Stimulated activated naive CD4-positive, alpha-beta T cell (primary cell): ENCODE results near the gene EPB41L1.
A peak's percentile ranks its signal among the peaks of the same experiment; 100 is the strongest.

Source experiments
- DNase-seq, 6 experiments: peaks; one replicate each; lab custom pipeline; 2025; lab: John Stamatoyannopoulos, UW

The EPB41L1 gene

GRCh38 chr20:36225666-36226065 lies 71.1 kb downstream of the EPB41L1 start:
- DNase-seq: no peak

- no peak for DNase-seq
Measured at GRCh38 chr20:36228770-36229169, 74.2 kb downstream of the EPB41L1 start.

DNA sequence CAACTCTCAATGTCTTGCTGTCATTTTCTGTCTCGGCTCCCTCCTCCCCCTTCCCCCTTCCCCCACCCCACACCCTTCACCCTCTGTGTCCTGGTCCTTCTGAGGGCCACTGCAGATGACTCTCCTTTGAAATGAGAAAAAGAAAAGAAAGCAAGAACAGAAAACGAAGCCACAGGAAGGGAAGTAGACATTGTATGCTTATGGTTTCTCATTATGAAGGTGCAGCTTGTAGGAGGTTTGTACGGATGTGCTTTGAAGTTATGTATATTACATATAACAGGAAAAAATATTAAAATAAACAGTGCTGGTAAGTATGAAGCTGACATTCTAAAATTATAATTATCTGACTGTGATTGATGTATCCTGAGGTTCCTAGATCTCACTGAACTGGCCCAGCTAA lies 75.5 kb downstream of the EPB41L1 start:
- no peak for DNase-seq

DNA sequence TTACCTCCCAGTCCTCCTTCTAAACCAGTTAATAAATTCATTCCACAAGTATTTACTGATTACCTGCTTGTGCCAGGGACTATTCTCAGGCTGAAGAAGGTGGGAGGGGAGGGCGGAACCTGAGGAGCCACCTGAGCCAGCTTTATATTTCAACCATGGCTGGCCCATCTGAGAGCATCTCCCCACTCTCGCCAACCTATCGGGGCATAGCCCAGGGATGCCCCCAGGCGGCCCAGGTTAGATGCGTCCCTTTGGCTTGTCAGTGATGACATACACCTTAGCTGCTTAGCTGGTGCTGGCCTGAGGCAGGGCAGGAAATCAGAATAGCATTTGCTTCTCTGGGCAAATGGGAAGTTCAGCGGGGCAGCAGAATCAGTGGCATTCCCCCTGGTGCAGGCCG lies 76.8 kb downstream of the EPB41L1 start:
- no peak for DNase-seq

DNA sequence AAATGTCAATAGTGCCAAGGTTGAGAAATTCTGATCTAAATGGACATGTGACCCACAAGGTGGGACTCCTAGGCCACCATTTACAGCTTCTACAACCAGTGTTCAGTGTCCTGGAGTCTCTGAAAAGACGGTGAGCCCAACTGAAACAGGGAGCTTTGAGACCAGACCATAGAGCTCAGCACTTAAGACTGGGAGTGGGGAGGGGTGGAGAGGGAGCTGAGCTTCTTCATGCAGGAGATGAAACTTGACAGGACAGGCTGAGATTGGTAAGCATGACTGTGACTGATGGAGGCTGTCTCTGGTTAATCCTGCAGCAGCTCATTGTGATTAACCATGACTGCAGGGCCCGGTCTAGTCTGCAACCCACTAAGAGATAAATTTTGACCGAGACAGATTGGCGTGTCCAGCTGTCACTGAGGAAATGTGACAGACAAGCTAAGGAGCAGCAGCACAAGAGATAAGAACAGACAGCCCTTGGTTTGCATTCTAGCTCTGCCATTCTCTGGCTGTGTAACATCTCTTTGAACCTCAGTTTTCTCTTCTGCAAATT lies 80.3 kb downstream of the EPB41L1 start:
- DNase-seq: no peak

DNA sequence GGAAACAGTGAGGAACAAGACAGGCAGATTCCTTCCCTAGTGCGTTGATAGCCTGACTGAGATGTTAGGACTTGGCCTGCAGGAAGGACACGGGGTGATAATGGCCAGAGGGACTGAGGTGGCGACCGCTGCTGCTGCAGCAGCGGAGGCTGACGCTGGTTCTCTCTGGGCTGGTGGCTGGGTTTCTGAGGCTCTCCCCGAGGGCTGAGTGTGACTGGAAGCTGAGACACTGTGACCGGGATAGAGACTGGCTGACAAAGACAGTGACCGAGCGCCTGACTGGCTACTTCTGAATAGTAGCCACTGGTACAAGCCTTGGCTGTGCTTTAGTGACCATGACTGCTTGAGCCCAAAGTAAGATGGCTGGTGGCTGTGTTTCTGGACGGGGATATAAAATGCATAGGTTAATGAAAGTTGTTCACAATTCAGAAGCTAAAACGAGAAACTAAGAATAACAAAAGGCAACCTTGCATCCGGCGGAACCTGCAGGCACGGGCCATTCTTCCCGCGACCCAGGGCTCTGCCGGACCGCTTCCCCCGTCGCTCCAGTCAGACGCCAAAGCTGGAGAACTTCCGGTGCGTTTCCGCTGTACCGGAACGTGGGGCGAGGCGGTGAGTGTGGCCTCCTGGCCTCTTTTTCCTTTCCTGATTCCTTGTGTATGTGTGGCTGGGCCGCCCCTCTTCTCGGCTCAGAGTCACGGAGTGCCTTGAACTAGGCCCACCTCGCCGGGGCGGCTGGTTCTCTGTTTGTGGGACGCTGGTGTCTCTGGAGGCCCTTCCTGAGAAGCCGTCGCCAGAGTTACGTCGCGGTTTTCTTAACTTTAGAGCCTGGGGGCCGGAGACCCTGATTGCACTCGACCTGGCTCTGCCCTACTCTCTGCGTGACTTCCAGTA lies 81.6 kb downstream of the EPB41L1 start, which contains the start of gene AAR2:
Gene AAR2, plus strand, starts transcription at position 587 of the 894 bp plus-strand sequence. CDS start 3,391 bp downstream, outside the sequence.
- peak; percentile 51 to 80 (median 60) for DNase-seq

- no peak for DNase-seq
Measured at GRCh38 chr20:36236786-36237121, 82.2 kb downstream of the EPB41L1 start.

- DNase-seq: no peak
Measured at GRCh38 chr20:36237477-36237876, 82.9 kb downstream of the EPB41L1 start.

DNA sequence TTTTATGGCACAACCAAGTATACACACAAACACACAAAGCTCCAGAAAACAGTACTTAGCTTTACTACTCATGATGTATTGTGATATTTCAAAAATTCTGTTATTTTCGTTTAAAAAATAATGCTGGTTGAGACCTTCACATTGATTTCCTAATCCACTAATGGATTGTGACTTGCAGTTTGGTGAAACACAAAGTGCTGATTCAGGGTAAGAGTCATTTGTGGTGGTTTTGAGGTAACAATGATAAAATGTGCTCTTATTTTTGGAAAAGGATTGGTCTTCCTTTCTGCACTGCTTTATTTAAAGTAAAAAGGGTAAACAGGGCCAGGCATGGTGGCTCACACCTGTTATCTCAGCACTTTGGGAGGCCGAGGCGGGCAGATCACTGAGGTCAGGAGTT lies 83.6 kb downstream of the EPB41L1 start:
- no peak for DNase-seq

GRCh38 chr20:36238760-36239159 lies 84.2 kb downstream of the EPB41L1 start:
- no peak for DNase-seq

- DNase-seq: no peak
Measured at GRCh38 chr20:36240076-36240475, 85.5 kb downstream of the EPB41L1 start.

- peak in 1 of 6 experiments; percentile 1 for DNase-seq
Measured at GRCh38 chr20:36241678-36242077, 87.1 kb downstream of the EPB41L1 start.

DNA sequence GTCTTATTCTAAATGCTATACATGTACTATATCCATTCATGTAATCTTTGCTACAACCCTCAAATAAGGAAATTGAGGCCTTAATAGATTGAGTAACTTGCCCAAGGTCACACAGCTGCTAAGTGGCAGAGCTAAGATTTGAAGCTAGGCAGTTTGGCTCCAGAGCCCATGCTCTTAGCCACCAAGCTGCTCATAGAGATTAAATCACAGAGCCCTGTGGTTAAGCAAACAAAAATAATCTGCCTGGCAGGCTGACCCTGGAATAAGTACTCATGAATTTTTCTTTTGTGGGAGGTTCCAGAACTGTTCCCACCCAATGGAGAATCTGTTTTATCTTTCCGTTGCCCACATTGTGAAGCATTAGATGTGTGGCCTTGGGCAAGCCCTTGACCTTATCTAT lies 89.2 kb downstream of the EPB41L1 start:
- DNase-seq: no peak

DNA sequence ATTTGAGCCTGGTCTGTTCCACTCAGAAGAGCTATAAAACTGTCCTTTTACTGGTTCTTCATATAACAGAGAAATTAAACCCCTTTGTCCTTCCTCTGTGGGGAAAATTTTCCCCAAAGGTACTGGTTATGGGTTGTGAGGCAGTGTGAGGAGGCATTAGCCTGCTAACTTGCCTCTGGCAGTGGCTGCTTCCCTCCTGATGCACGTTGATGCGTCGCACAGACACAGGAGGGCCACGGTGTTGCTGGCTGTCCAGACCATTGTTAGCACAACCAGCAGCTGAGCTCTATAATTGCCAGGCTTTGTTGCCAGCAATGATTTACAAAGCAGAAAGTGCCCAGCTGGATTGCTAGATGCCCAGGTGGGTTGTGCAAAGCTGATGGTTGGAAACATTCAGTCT lies 91.9 kb downstream of the EPB41L1 start:
- DNase-seq: no peak

DNA sequence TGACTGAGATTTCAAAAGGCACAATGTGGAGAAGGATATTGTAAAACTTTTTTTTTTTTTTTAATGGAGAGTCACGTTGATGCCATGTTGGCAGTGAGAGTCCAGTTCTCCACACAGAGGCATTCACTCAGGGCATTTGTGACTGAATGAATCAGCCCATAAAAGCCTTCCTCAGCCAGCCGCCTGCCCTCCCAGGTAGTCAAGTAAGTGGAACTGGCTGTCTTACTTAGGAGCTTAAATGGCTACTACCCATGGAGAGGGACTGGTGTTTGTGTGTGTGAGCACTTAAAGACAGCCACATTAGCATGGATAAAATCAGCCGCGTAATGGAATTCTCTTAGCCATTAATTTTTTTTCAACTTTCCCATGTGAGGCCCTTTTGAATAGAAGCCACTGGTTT lies 94.3 kb downstream of the EPB41L1 start:
- no peak for DNase-seq

- DNase-seq: no peak
Measured at GRCh38 chr20:36249450-36249849, 94.9 kb downstream of the EPB41L1 start.

GRCh38 chr20:36251426-36251825 lies 96.9 kb downstream of the EPB41L1 start:
- DNase-seq: no peak

DNA sequence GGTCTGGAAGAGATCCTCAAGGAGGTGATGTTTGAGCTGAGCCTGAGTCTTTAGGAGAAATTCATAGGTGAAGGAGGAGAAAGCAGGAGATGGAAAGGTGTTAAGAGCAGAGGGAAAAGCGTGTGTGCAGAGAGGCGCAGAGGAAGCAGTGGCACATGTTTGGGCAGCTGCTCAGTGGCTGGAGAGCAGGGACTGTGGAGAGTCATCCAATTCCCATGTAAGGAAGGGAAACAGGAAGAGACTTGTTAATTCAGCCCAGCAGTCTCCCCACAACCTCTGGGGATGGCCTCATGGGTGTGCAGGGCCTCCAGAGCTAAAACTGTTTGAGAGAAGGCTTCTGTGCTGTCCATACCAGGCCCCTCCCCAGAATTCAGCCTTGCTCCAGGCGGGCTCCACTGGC lies 98.0 kb downstream of the EPB41L1 start:
- no peak for DNase-seq

DNA sequence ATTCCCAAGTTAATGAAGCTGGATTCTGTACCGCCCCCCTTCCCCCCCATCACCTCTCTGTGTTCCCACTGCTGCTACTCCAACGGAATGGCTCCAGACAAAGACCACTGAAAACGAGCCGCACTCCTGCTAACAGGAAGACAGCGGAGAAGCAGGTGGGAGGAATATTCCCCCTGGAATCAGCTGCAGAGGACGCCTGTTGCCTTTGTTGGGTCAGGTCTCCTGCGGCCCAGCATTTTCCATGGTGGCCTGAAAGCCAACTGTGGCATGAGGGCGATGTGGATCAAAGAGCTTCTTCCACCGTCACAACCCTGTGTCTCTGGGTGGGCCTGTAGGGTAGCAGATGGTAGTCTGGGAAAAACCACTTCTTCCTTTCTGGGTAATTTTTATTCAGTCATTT lies 98.5 kb downstream of the EPB41L1 start:
- no peak for DNase-seq

- no peak for DNase-seq
Measured at GRCh38 chr20:36254076-36254475, 99.5 kb downstream of the EPB41L1 start.

DNA sequence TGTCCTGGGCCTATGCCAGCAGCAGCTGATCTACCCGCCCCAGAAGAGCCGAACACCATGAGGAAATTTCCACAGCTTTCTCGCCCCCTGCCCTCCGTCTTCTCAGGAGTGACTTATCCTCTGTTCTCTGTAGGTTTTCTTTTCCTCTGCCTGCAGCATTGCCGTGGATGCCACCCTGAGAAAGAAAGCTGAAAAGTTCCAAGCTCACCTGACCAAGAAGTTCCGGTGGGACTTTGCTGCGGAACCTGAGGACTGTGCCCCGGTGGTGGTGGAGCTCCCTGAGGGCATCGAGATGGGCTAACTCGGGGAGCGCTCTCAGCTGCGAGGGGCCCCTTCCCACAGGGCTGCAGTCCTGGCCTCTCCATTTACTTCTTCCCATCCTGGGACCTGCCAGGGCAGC lies 100.9 kb downstream of the EPB41L1 start:
- no peak for DNase-seq

GRCh38 chr20:36259177-36260061 lies 104.9 kb downstream of the EPB41L1 start:
- DNase-seq: no peak

- no peak for DNase-seq
Measured at GRCh38 chr20:36260316-36260715, 105.8 kb downstream of the EPB41L1 start.
